Fibroblast of the aortic adventitia (primary cell): ENCODE results near the gene HSD11B1. TPM values are rescaled to one million over a fixed set of nuclear protein-coding genes. Genes with fewer than 3 reads are reported as not detected.

ENCODE experiments used
- DNase-seq: peaks from one replicate; pipeline ENCODE4 v3.0.0-alpha.2; 2010; ENCODE audit warnings: low read depth
- H3K4me3 ChIP-seq: 2 replicates; pipeline ENCODE4 v1.5.1; 2011; ENCODE audit warnings: low read depth, mild to moderate bottlenecking, control low read depth, low read length, moderate library complexity
- total RNA-seq: library from RNA; depleted of rRNA; stranded (reverse); fragments of >200 nt; gene quantifications from 2 replicates; pipeline ENCODE4 v1.2.3, GENCODE V29; 2012; ENCODE audit warnings: low replicate concordance
- TF ChIP-seq, protein P1 (sequence below): IDR thresholded peaks from 2 replicates; pipeline ENCODE4 v1.5.1; 2011; ENCODE audit warnings: mild to moderate bottlenecking, low read length, control low read depth, inconsistent platforms; ENCODE audit not compliant: insufficient read depth

The HSD11B1 gene
- total RNA-seq, 1 donor: 33.3 TPM

DNA sequence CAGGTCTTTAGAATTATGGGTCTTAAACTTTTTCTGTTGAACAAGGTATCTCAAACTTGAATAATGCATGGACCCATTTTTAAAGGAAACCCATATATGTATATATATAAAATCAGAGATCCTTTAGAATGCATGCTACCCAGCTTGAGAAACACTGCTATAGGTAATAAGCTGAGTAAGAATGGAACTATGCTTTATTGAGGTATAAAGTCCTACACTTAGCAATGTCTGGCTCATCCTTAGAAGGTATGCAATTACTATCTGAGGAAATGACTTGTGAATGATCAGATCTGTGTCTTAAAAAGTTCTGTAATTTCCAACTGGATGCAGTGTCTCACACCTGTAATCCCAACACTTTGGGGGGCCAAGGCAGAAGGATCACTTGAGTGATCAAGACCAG, 62.5 kb downstream of the HSD11B1 start:
- DNase-seq: no peak
- TF ChIP-seq, protein P1, sequence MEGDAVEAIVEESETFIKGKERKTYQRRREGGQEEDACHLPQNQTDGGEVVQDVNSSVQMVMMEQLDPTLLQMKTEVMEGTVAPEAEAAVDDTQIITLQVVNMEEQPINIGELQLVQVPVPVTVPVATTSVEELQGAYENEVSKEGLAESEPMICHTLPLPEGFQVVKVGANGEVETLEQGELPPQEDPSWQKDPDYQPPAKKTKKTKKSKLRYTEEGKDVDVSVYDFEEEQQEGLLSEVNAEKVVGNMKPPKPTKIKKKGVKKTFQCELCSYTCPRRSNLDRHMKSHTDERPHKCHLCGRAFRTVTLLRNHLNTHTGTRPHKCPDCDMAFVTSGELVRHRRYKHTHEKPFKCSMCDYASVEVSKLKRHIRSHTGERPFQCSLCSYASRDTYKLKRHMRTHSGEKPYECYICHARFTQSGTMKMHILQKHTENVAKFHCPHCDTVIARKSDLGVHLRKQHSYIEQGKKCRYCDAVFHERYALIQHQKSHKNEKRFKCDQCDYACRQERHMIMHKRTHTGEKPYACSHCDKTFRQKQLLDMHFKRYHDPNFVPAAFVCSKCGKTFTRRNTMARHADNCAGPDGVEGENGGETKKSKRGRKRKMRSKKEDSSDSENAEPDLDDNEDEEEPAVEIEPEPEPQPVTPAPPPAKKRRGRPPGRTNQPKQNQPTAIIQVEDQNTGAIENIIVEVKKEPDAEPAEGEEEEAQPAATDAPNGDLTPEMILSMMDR: no peak

GRCh38 chr1:209767706-209768105, 63.1 kb downstream of the HSD11B1 start:
- DNase-seq: no peak
- no peak overlapping the region for H3K4me3 ChIP-seq
- TF ChIP-seq, protein P1: no peak

More for the DNA sequence above, 62.5 kb downstream of the HSD11B1 start:
- H3K4me3 ChIP-seq: no peak overlapping the region

DNA sequence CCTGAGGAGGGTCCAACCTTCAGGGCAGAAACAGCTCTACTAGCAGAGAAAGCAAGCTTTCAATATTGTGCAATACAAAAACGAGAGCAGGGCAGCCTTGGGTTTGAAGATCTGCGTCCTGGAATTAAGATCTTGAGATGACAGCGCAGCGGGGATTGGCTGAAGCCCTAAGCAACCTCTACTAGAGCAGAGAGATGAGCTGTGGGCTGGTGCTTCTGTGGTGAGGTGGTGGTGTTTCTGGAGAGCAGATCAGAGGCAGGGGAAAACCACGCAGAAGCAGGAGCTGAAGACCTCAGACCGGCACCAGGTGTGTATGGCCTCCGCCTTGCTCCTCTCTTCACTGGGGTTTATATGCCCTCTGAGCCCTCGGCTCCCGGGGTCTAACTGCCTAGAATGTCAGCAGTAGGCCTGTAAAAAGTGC, 63.7 kb downstream of the HSD11B1 start:
- DNase-seq: no peak
- TF ChIP-seq, protein P1: no peak
- H3K4me3 ChIP-seq: no peak overlapping the region

DNA sequence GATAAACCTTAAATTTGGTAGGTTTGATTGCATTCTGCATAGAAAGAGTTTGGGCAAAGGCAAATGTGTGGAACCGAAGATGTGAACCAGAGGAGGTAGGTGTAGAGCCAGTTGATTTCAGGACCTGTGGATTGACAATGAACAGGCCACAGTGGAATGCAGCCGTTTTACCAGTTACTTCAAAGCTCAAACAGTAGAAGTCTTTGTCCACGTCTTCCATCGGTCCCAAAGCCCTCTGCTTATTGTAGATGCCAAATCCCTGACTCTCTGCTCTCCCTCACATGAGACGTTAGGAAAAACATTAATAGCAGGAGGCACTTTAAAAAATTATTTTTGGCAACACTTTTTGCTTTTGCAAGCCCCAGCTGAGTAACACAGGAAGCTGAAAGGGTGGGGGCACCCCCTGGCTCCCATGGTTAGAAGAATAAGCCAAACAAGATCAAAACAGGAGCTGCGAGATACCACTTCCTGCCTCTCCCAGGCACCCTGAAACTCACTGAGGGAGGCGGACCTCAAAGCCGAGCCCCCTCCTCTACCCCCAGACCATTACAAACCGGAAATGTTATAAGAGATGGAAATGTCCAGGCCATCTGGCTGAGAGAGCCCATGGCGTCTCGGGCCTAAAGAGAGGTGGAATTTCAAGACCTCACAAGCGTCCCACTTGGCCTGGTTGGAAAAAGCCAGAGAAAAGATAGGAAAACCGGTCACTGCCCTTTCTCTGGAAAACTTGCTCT, 64.7 kb downstream of the HSD11B1 start:
- TF ChIP-seq, protein P1: no peak
- peak overlapping the region; percentile 2 for H3K4me3 ChIP-seq
- peak; percentile 95 for DNase-seq

DNA sequence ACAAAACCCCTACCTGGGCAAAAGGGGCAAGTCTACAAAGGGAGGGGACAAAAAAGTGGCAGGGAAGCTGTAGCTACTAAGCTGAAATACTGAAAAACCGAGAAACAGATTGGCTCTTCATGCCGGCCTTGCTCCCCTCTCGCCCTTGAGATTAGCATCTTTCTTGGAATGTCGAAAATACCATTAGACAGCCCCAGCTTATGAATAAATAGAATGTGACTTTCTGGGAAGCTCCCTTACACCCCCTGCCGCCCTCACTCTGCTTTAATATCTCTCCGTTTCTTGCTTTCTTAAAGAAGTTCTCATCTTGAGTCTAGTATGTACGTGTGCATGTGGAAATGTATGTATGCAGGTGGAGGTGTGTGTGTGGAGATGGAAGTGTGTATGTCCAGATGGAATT, 65.3 kb downstream of the HSD11B1 start:
- H3K4me3 ChIP-seq: no peak overlapping the region
- peak; percentile 37 for DNase-seq
- TF ChIP-seq, protein P1: no peak

DNA sequence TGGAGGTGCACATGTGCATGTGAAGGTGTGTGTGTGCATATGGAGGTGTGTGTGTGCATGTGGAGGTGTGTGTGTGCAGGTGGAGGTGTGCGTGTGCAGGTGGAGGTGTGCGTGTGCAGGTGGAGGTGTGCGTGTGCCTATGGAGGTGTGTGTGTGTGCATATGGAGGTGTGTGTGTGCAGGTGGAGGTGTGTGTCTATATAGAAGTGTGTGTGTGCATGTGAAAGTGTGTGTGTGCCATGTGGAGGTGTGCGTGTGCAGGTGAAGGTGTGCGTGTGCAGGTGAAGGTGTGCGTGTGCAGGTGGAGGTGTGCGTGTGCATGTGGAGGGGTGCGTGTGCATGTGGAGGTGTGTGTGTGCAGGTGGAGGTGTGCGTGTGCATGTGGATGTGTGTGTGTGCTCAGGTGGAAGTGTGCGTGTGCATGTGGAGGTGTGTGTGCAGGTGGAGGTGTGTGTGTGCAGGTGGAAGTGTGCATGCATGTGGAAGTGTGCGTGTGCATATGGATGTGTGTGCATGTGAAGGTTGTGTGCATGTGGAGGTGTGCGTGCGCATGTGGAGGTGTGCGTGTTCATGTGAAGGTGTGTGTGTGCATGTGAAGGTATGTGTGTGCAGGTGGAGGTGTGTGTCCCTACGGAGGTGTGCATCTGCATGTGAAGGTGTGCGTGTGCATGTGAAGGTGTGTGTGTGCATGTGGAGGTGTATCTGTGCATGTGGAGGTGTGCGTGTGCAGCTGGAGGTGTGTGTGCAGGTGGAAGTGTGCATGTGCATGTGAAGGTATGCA, 66.2 kb downstream of the HSD11B1 start:
- no peak overlapping the region for H3K4me3 ChIP-seq
- DNase-seq: no peak
- TF ChIP-seq, protein P1: no peak
